ENCODE results near the gene SLF2.

Gene SLF2

DNA sequence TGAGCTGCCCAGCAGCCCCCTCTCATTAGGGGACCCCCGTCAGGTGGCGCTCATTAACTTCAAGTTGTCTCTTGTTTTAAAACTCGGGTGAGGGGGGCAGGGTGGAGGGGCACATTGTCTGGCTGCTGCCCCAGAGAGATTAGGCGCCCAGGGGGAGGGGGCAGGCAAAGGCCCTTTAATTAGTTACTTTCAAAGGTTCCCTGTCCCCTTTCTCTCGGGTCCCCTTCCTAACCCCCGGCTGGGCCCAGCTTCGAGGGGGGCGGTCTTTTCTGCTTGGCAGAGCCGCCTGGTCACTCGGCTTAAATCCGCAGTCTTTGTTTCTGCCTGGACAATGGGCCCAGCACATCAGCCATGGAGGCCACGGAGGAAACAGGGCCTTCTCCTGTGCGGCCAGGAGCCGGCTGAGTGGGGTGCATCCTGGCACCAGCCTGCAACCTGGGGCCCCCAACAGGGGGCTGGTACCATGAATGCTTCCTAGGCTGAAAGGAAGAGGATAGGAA, 38.9 kb upstream of the SLF2 start:
- no peak overlapping the region for H3K4me3 ChIP-seq (ENCODE audit: low read depth, low read length)
- TF ChIP-seq CTCF (IDR thresholded peaks at IDR 0.05; ENCODE audit: borderline replicate concordance, insufficient read depth, low read depth, low read length) = no peak

DNA sequence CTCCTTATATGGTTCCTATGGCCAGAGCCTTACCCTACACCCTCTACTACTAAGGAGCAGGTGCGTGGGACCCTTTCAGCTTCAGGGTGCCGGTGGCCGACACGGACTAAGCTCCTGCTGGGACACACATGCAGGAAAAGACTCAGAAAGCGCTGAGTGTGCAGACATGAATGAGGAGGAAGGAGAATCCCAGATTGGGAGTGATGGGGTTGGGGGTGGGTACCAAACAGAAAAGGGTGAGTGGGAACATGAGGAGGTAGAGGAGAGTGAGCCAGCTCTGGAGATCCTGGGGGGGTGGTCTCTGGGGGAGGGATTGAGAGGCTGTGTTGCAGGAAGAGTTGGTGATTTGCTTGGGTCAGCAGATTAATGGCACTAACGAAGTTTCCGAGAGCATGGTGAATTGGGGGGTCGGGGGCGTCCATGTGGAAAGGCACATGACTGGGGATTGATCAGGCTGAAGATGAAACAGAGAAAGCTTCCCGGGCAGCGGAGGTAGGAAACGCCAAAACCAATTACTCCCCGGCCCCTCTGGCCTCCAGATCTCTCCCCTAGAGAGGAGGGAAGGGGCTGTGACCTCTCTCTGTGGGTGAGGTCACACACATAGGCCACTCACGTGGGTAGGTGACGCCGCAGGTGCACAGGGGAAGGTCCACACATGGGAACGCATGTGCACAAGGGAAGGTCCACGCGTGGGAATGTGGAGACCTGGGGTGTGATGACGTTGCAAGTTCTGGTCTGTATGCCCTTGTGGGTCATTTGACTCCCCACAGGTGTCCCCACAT, 37.9 kb upstream of the SLF2 start:
- no peak for TF ChIP-seq CTCF (IDR thresholded peaks at IDR 0.05; ENCODE audit: borderline replicate concordance, insufficient read depth, low read depth, low read length)
- no peak overlapping the region for H3K4me3 ChIP-seq (ENCODE audit: low read depth, low read length)

GRCh38 chr10:100875484-100876166, 37.1 kb upstream of the SLF2 start:
- no peak overlapping the region for H3K4me3 ChIP-seq (ENCODE audit: low read depth, low read length)
- no peak for TF ChIP-seq CTCF (IDR thresholded peaks at IDR 0.05; ENCODE audit: borderline replicate concordance, insufficient read depth, low read depth, low read length)

- H3K4me3 ChIP-seq (ENCODE audit: low read depth, low read length) = no peak overlapping the region
- TF ChIP-seq CTCF (IDR thresholded peaks at IDR 0.05; ENCODE audit: borderline replicate concordance, insufficient read depth, low read depth, low read length) = no peak
Measured at GRCh38 chr10:100876585-100877460, 35.9 kb upstream of the SLF2 start.

GRCh38 chr10:100877461-100877850, 35.3 kb upstream of the SLF2 start:
- H3K4me3 ChIP-seq (ENCODE audit: low read depth, low read length) = no peak overlapping the region
- no peak for TF ChIP-seq CTCF (IDR thresholded peaks at IDR 0.05; ENCODE audit: borderline replicate concordance, insufficient read depth, low read depth, low read length)

- peak; percentile 50 for TF ChIP-seq CTCF (IDR thresholded peaks at IDR 0.05; ENCODE audit: borderline replicate concordance, insufficient read depth, low read depth, low read length)
- no peak overlapping the region for H3K4me3 ChIP-seq (ENCODE audit: low read depth, low read length)
Measured at GRCh38 chr10:100878291-100878910, 34.4 kb upstream of the SLF2 start.
